T47D (cell line): ENCODE data around the gene FBXO48.

Source experiments
- DNase-seq, 2 experiments: peaks; one replicate each; pipeline versions ENCODE4 v3.0.0 to v3.0.0-alpha.2; 2011 to 2012; ENCODE audit warnings: low read depth in 1 of 2, low spot score in 1 of 2
- JUND ChIP-seq: IDR thresholded peaks from 2 replicates; pipeline ENCODE4 v1.6.1; 2012; ENCODE audit warnings: low read depth
- in situ Hi-C: cut with HindIII; loops from 2 replicates; pipeline ENCODE4 v1.10.0; 2016; ENCODE audit warnings: low sequenced_read_pairs, low pct_unique_long_range_greater_than_20kb

The FBXO48 gene

GRCh38 chr2:68411397-68412126 is 55.5 kb downstream of the FBXO48 start:
- in situ Hi-C loops, result no loop called here
- DNase-seq, result no peak
- no peak for TF ChIP-seq JUND
